Measurements from ENCODE around the gene ONECUT3.
A peak's percentile ranks its signal among the peaks of the same experiment; 100 is the strongest.

The ONECUT3 gene

GRCh38 chr19:1748115-1748872 is 5.0 kb upstream of the ONECUT3 start:
- Mint-ChIP-seq H3K27ac (no peak overlapping the region), H3K4me1 (no peaks in the 10 kb centered on the region), H3K9me3 (no peaks in the 10 kb centered on the region), H3K27me3 (ENCODE audit: low read depth) (peaks cover 93% of the 10 kb centered on the region), H3K4me3 (peak overlapping the region in 1 of 3 experiments; percentile 48), H3K36me3 (ENCODE audit: low read depth) (no peaks in the 10 kb centered on the region)
- TF ChIP-seq, protein P1, sequence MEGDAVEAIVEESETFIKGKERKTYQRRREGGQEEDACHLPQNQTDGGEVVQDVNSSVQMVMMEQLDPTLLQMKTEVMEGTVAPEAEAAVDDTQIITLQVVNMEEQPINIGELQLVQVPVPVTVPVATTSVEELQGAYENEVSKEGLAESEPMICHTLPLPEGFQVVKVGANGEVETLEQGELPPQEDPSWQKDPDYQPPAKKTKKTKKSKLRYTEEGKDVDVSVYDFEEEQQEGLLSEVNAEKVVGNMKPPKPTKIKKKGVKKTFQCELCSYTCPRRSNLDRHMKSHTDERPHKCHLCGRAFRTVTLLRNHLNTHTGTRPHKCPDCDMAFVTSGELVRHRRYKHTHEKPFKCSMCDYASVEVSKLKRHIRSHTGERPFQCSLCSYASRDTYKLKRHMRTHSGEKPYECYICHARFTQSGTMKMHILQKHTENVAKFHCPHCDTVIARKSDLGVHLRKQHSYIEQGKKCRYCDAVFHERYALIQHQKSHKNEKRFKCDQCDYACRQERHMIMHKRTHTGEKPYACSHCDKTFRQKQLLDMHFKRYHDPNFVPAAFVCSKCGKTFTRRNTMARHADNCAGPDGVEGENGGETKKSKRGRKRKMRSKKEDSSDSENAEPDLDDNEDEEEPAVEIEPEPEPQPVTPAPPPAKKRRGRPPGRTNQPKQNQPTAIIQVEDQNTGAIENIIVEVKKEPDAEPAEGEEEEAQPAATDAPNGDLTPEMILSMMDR (IDR thresholded peaks at IDR 0.05; ENCODE audit: unreplicated experiment in 3 of 3), result no peak

DNA sequence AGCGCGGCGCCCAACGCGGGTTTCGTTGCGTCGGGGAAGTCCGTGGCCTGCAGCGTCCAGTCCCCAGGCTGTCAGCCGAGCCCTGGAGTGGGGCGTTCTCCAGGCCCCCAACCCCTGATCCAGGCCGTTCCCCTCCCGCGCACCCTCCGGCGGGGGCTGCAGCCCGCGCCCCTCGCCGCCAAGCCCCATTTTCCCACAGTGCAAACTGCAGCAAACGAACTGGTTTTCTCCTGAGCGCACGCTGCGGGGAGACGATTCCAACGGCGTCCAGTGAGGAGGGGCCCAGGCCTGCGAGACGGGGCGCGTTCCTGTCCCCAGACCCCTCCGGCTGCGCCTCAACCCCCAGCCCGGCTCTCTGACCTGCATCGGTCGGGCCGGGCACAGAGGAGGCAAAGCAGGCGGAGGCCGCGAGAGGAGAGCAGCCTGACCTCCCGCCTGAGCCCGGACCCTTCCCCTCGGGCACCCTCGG is 4.4 kb upstream of the ONECUT3 start:
- peaks cover 87% of the 10 kb centered on the region for H3K27me3 Mint-ChIP-seq (ENCODE audit: low read depth)
- TF ChIP-seq, protein P1 (IDR thresholded peaks at IDR 0.05; ENCODE audit: unreplicated experiment in 3 of 3), result no peak
- H3K36me3 Mint-ChIP-seq (ENCODE audit: low read depth), result no peaks in the 10 kb centered on the region
- no peak overlapping the region for H3K27ac Mint-ChIP-seq
- H3K9me3 Mint-ChIP-seq, result no peaks in the 10 kb centered on the region
- no peaks in the 10 kb centered on the region for H3K4me1 Mint-ChIP-seq
- H3K4me3 Mint-ChIP-seq, result no peak overlapping the region

GRCh38 chr19:1749373-1750342 is 3.6 kb upstream of the ONECUT3 start:
- H3K27ac Mint-ChIP-seq, result no peak overlapping the region
- no peaks in the 10 kb centered on the region for H3K9me3 Mint-ChIP-seq
- TF ChIP-seq, protein P1 (IDR thresholded peaks at IDR 0.05; ENCODE audit: unreplicated experiment in 3 of 3), result no peak
- no peaks in the 10 kb centered on the region for H3K36me3 Mint-ChIP-seq (ENCODE audit: low read depth)
- no peaks in the 10 kb centered on the region for H3K4me1 Mint-ChIP-seq
- H3K27me3 Mint-ChIP-seq (ENCODE audit: low read depth), result peaks cover 85% of the 10 kb centered on the region
- H3K4me3 Mint-ChIP-seq, result peak overlapping the region in 1 of 3 experiments; percentile 46

DNA sequence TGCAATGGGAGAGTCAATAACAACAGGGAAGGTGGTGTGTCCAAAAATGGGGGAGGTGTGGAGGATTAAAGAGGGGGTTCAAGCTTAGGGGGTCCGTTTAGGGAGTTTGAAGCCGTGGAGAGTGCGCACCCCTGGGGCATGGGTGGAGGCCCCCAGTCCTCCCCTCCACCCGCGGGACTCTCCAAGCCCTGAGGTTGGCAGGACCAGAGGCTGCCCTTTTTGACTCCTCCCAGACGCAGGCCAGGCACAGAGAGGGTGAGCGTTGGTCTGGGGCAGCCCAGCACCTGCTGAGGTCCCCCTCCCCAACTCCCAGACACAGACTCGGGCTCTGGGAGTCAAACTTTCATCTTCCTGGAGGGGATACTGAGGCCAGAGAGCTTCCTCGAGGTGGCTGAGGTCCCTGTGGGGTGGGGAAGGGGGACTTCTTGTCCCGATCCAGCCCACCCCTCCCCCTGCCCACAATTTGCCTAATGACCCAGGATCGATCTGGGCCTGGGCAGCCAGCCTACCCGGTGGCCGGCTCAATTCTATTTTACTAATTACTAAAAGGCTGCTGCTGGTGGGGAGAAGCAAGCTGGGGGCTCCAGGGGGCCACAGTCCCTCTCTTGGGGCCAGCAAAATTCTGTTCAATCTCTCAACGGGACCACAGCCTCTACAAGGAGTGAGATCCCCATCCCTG is 2.8 kb upstream of the ONECUT3 start:
- peaks cover 85% of the 10 kb centered on the region for H3K27me3 Mint-ChIP-seq (ENCODE audit: low read depth)
- no peaks in the 10 kb centered on the region for H3K9me3 Mint-ChIP-seq
- no peaks in the 10 kb centered on the region for H3K36me3 Mint-ChIP-seq (ENCODE audit: low read depth)
- no peak overlapping the region for H3K27ac Mint-ChIP-seq
- H3K4me1 Mint-ChIP-seq, result peaks cover 2% of the 10 kb centered on the region
- H3K4me3 Mint-ChIP-seq, result peak overlapping the region in 1 of 3 experiments; percentile 46
- TF ChIP-seq, protein P1 (IDR thresholded peaks at IDR 0.05; ENCODE audit: unreplicated experiment in 3 of 3), result no peak

- no peaks in the 10 kb centered on the region for H3K36me3 Mint-ChIP-seq (ENCODE audit: low read depth)
- H3K27ac Mint-ChIP-seq, result no peak overlapping the region
- peaks cover 5% of the 10 kb centered on the region for H3K4me1 Mint-ChIP-seq
- TF ChIP-seq, protein P1 (IDR thresholded peaks at IDR 0.05; ENCODE audit: unreplicated experiment in 3 of 3), result no peak
- H3K27me3 Mint-ChIP-seq (ENCODE audit: low read depth), result peaks cover 88% of the 10 kb centered on the region
- no peak overlapping the region for H3K4me3 Mint-ChIP-seq
- H3K9me3 Mint-ChIP-seq, result no peaks in the 10 kb centered on the region
Measured at GRCh38 chr19:1751367-1752008, 1.8 kb upstream of the ONECUT3 start.
